GM21528 (cell line): ENCODE results near the gene SLIT2.

ENCODE experiments used
- ATAC-seq: cut with Tn5 transposase; IDR thresholded peaks from one replicate; pipeline ENCODE4 v1.9.1; 2021; ENCODE audit warnings: mild to moderate bottlenecking, moderate library complexity; ENCODE audit not compliant: unreplicated experiment, low FRiP score

Gene SLIT2

DNA sequence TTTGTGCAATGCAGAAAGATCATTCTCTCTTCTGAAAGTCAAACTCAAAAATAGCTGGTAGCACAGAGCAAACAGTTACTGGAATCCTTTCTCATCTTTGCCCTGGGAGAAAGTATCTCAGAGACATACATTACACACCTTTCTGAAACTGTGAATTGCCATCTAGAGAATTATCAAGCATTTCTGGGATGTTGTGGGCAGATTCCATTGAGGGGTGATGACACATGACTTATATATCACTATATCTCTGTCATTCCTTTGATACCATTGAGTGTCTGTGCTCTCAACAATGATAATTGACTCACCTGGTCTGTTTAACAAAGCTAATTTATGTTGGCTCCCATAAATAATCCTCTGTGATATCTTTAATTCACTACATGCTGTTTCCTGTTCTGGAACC lies 13.0 kb downstream of the SLIT2 start:
- ATAC-seq: no peak

- no peak for ATAC-seq
Measured at GRCh38 chr4:20265726-20266125, 14.0 kb downstream of the SLIT2 start.

GRCh38 chr4:20266215-20267082 lies 14.7 kb downstream of the SLIT2 start:
- no peak for ATAC-seq

- ATAC-seq: no peak
Measured at GRCh38 chr4:20268028-20268427, 16.3 kb downstream of the SLIT2 start.

DNA sequence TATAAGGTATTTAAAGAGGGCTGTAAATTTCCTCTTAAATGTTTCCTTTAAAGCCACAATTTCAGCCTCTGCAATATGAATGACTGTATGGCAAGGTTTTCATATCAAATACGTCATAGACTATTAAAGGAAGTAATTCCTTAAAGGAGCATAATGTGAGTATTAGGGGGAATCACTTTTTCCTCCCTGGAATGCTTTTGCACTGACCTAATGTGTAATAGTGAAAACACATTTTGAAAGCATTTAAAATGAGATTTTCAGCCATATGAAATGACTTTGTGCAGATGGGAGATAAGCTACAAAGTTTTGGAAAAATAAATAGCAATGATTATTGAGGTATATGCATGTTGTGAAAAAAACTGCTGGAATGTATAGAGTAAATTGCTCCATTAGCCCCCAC lies 17.6 kb downstream of the SLIT2 start:
- no peak for ATAC-seq

DNA sequence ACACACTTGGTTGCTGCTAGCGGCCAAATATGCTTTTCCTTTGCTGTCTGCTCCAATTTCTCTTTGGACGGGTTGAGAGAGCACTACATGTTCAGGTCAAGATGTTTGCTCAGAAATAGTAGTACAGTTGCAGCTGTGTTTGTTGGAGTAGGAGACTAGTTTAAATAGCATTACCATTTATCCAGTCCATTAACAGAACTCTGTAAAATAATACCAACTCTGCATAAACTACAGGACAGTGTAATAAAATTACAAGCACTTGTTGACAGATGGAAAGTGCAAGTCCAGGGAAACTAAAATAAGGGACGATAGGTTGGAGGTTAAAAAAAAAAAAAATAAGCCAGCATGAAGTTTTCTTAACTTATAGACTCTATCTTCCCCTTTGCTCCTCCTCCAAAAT lies 20.2 kb downstream of the SLIT2 start:
- no peak for ATAC-seq

GRCh38 chr4:20272411-20272872 lies 20.7 kb downstream of the SLIT2 start:
- ATAC-seq: no peak

DNA sequence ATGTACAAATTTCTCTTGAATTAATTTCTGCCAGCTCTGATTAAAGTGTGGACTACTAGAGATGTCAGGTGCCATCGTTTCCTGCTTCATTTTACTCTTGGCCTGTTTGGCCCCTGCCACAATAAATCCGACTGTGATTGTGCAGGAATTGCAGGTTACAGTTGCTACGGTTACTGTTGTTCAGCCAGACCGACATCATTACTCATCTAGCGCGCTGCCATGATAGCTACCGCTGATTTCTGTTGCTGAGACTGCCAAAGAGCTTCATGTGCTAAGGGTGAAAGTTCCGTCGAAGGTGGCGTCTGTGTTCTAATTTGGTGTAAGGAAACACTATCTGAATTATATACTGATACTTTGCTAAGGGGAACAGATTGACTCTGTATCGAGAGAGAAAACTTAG lies 22.1 kb downstream of the SLIT2 start:
- no peak for ATAC-seq

GRCh38 chr4:20276848-20277247 lies 25.1 kb downstream of the SLIT2 start:
- ATAC-seq: no peak

DNA sequence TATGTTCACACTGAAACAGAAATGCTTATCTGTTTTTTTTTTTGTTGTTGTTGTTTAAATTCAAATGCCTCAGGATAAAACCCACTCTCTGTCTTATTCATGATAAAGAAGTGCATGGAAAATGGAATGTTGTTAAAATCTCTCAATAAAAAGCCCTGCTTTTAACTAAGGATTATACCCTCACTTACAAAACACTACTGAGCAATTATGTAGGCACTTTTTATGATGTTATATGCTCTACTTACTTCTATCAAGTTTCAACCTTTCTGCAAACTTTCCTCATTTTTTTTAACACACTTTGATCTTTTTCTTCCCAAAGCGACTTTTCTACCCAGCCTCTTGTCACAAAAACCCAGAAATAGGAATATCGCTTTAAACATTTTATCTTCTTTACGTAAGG lies 26.5 kb downstream of the SLIT2 start:
- ATAC-seq: no peak

DNA sequence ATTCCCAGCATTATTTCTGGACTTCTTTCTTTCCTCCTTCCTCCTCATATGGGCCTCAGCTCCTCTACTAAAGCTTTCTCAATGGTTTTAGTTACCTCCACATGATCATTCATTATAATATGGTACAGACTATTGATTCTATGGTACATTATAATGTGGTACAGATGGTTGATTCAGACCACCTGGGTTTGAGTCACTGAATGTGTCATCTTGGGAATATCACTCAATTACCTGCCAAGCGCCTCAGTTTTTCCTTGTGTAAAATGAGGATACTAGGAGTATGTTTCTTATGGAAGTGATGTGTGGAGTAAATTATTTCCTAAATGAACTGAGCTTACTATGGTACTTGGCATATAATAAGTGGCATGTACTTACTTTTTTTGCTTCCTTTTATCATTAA lies 27.7 kb downstream of the SLIT2 start:
- no peak for ATAC-seq

- no peak for ATAC-seq
Measured at GRCh38 chr4:20281453-20281852, 29.7 kb downstream of the SLIT2 start.

DNA sequence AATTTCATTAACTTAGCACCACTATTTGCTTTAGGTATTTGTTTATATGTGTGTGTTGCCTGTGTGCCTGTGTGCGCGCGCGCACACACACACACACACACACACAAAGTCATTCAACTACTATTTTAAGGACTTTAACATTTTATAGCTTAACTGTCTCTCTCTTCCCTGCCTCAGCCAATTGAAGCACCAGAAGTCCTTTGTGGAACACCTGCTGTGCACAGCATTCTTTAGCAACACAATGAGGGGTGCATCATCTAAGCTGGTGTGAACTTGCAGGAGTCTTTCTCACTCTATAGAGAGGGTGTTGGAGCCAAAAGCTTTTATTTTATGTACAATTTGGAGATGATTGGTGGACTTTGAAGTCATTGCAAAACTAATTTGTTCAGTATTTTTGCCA lies 31.3 kb downstream of the SLIT2 start:
- no peak for ATAC-seq

DNA sequence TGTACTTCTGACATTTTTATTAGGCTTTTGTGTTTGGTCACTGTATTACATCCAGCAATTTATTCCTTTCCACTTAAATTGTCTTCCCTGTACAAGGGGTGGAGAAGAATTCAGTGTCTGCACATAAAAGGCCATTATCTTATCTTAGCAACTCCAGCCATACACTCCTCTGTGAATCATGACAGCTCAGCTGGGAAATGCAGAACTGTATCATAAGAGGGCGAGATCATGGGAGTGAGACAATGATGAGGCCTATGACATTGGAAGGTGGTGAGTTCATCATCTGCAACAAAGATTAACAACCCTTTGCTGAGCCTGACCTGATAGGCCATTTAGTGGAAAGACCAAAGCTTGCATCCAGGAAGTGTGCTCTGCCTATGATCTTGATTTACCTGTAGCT lies 33.3 kb downstream of the SLIT2 start:
- ATAC-seq: no peak

GRCh38 chr4:20287246-20287645 lies 35.5 kb downstream of the SLIT2 start:
- ATAC-seq: no peak

DNA sequence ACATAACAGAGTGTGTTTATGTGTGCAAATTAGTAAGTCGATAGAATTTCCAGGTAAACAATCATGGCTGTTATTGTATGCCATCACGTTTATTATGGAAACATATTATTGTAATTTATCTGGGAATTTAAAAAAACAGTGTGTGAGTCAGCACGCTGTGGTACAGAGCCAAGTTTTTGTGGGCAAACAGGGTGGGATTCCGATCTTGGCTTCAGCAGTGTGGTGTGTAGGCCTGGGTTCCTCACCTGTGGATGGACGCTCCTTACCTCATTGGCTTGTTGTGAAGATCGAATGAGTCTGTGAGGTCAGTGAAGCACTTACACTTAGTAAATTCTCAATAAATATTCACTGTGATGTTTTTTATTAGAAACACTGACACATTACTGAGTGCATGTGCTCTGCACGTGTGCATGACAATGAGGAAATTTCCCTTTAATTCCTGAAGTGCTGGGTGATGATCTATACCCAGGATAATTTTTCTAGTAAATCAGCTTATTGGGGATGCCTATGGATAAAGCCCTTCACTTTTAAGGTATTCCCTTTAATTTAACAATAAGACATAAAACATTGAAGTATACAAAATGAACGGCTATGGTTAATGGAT lies 36.4 kb downstream of the SLIT2 start:
- ATAC-seq: no peak

DNA sequence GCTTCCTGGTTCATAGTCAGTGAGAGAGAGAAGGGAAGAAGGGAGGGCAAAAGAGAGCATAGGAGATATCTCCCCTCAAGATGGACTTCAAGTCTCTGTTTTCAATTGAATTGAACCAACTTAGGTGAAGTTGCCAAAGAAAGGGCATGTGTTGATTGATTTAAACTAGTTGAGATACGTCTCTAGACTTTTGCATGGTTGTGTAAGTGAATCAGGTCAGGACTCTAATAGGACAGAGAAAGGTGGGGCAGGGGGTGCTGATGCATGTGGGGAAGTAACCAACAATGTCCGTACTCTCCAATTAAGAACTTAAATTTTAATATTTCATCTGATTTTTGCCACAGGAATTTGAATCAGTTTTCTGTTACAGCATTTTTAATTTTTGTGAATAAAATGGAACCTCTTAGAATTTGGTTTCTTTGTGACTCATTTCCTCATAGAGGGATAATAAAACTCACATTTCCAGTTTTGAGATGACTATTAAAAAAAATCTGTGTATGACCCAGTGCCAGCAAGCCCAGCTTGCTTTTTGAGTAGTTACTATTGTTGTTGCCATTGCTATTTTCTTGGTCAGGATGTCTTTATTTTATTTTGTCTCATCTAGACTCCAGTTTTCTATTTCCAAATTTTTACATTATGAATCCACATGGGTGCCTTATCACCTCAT lies 37.3 kb downstream of the SLIT2 start:
- ATAC-seq: no peak

- ATAC-seq: no peak
Measured at GRCh38 chr4:20289782-20290181, 38.1 kb downstream of the SLIT2 start.

DNA sequence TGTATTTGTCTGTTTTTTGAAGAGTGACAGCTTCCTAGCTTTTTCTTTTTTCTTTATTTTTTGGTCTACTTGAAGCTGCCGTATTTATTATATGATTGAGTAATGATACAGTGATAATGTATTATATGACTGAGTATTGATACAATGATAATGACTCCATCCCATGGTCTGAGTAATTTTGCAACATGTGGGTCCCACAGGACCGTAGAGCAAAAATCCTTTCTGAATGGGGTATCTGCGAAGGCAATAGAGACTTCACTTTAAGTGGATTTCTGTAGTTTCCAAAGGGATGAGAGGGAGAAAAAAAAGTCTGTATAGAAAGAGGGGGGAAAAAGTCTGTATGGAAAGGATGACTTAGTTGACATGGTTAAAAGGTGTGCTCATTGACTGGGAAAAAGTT lies 41.0 kb downstream of the SLIT2 start:
- no peak for ATAC-seq

DNA sequence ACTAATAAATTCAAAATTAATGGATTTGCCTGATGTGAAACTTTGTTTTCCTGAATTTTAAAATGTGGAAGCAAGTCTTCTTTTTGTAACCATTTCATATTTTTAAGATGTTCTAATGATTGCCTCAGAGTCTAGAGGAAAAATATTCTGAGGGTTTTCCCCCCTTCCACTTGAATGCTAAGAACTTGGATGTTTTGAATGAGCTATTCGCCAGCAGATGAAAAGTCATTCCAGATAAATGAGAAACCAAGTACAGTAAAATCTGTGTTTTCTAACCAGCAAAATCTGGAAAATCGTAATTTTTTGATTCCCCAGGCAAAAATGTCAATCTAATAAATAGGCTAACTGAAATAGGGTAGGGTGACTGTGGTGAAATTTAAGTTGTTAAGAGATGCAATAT lies 45.6 kb downstream of the SLIT2 start:
- no peak for ATAC-seq

- no peak for ATAC-seq
Measured at GRCh38 chr4:20297783-20298182, 46.1 kb downstream of the SLIT2 start.

GRCh38 chr4:20298455-20298854 lies 46.8 kb downstream of the SLIT2 start:
- no peak for ATAC-seq
